K562 (cell line): Measurements from ENCODE around the gene STK16. TPM values are rescaled to one million over a fixed set of nuclear protein-coding genes. Genes with fewer than 3 reads are reported as not detected.

Experiments
- CREM ChIP-seq: IDR thresholded peaks from 2 replicates; pipeline ENCODE4 v1.6.1; 2014; ENCODE audit warnings: antibody characterized with exemption, low read depth
- CTBP1 ChIP-seq: fragments of 450-650 bp; IDR thresholded peaks from 2 replicates; pipeline ENCODE4 v1.6.1; 2016; ENCODE audit warnings: borderline replicate concordance
- ELF2 ChIP-seq: fragments of 250-450 bp; sonication (Bioruptor Pico); IDR thresholded peaks from 2 replicates; pipeline ENCODE4 v1.5.0; 2021; ENCODE audit warnings: mild to moderate bottlenecking
- FOSL1 ChIP-seq: fragments of 200-800 bp; sonication (Bioruptor generic); conservative IDR thresholded peaks from 2 replicates; pipeline ENCODE4 v1.6.1; 2016; ENCODE audit warnings: missing genetic modification characterization, missing compliant biosample characterization
- HEY1 ChIP-seq: fragments of 250-450 bp; sonication (Bioruptor Pico); IDR thresholded peaks from 2 replicates; pipeline ENCODE4 v1.5.0; 2020; ENCODE audit warnings: mild to moderate bottlenecking, moderate library complexity, borderline replicate concordance
- KDM2B ChIP-seq: fragments of 250-450 bp; sonication (Bioruptor Pico); IDR thresholded peaks from 2 replicates; pipeline ENCODE4 v1.8.0; 2021; ENCODE audit warnings: mild to moderate bottlenecking, moderate library complexity
- NCOA1 ChIP-seq: fragments of 450-650 bp; IDR thresholded peaks from 2 replicates; pipeline ENCODE4 v1.6.1; 2016; ENCODE audit warnings: low read depth
- NR2F6 ChIP-seq: fragments of 450-650 bp; formaldehyde crosslinking; IDR thresholded peaks from 2 replicates; pipeline ENCODE4 v1.4.0; 2020; ENCODE audit warnings: mild to moderate bottlenecking
- RAD21 ChIP-seq, 2 experiments: fragments of 250-450 bp in 1 of 2; fragments of 450-650 bp in 1 of 2; sonication (Bioruptor Pico) in 1 of 2; formaldehyde crosslinking in 1 of 2; IDR thresholded peaks in 1 of 2; conservative IDR thresholded peaks in 1 of 2; 2 replicates each; pipeline versions ENCODE4 v1.4.0 to v1.8.0; 2020 to 2022; ENCODE audit warnings: mild to moderate bottlenecking in 2 of 2, moderate library complexity in 1 of 2
- SIN3A ChIP-seq, 2 experiments: fragments of 150-350 bp in 1 of 2; IDR thresholded peaks; 2 replicates each; pipeline ENCODE4 v1.6.1; 2011 to 2016; ENCODE audit warnings: borderline replicate concordance in 2 of 2, low read depth in 2 of 2, low read length in 2 of 2, mild to moderate bottlenecking in 2 of 2, moderate library complexity in 2 of 2; ENCODE audit not compliant: control insufficient read depth in 1 of 2
- SRSF3 ChIP-seq: fragments of 200-400 bp; formaldehyde crosslinking; IDR thresholded peaks from 2 replicates; pipeline ENCODE4 v1.6.1; 2016; ENCODE audit warnings: mild to moderate bottlenecking, low read length, moderate library complexity; ENCODE audit not compliant: insufficient read depth
- STAG1 ChIP-seq: sonication (generic); formaldehyde crosslinking; IDR thresholded peaks from 2 replicates; pipeline ENCODE4 v1.5.0; 2020; ENCODE audit warnings: missing genetic modification reagents, borderline replicate concordance
- TEAD4 ChIP-seq, 2 experiments: sonication (generic) in 1 of 2; formaldehyde crosslinking in 1 of 2; IDR thresholded peaks; 2 replicates each; pipeline versions ENCODE4 v1.6.1 to v1.8.0; 2012 to 2022; ENCODE audit warnings: borderline replicate concordance in 1 of 2, inconsistent platforms in 1 of 2, low read length in 1 of 2, mild to moderate bottlenecking in 1 of 2, missing genetic modification reagents in 1 of 2
- ZBTB1 ChIP-seq: sonication (generic); formaldehyde crosslinking; IDR thresholded peaks from 2 replicates; pipeline ENCODE4 v1.8.1; 2023; ENCODE audit warnings: missing genetic modification reagents, low read depth, mild to moderate bottlenecking, borderline replicate concordance
- ZBTB7A ChIP-seq: IDR thresholded peaks from 2 replicates; pipeline ENCODE4 v1.6.1; 2011; ENCODE audit warnings: low read depth, mild to moderate bottlenecking, low read length, moderate library complexity, borderline replicate concordance; ENCODE audit not compliant: control insufficient read depth
- ZFX ChIP-seq: sonication (generic); formaldehyde crosslinking; IDR thresholded peaks from 2 replicates; pipeline ENCODE4 v1.8.0; 2022; ENCODE audit warnings: mild to moderate bottlenecking, missing genetic modification reagents, moderate library complexity
- ZNF644 ChIP-seq: fragments of 200-800 bp; sonication (Bioruptor generic); IDR thresholded peaks from 2 replicates; pipeline ENCODE4 v1.6.1; 2016; ENCODE audit warnings: low read depth, missing genetic modification characterization, missing compliant biosample characterization
- ZNF668 ChIP-seq: fragments of 250-450 bp; sonication (Bioruptor Pico); IDR thresholded peaks from 2 replicates; pipeline ENCODE4 v1.8.0; 2022; ENCODE audit warnings: mild to moderate bottlenecking, inconsistent platforms
- polyA plus RNA-seq, 8 experiments: library from polyadenylated mRNA; depleted of rRNA in 4 of 8; stranded (reverse) in 5 of 8; unstranded in 3 of 8; fragments of >200 nt; fragmentation: Nextera tagmentation in 2 of 8; fragmentation: Illumina TruSeq in 1 of 8; extraction: Ambion mirVana in 2 of 8; extraction: Trizol in 1 of 8; gene quantifications; 2 replicates each; pipeline versions ENCODE4 v1.2.1 to v1.2.3, GENCODE V29; 2011 to 2014; ENCODE audit warnings: inconsistent platforms in 1 of 8, missing spikeins in 1 of 8
- total RNA-seq, 7 experiments: library from RNA; depleted of rRNA in 6 of 7; stranded (reverse); fragments of >200 nt in 6 of 7; fragmentation: Illumina TruSeq in 2 of 7; extraction: Trizol in 2 of 7; gene quantifications; 2 replicates each; pipeline versions ENCODE4 v1.2.1 to v1.2.3, GENCODE V29; 2011 to 2021; ENCODE audit warnings: low replicate concordance in 1 of 7
- TF ChIP-seq, protein P1 (sequence below): fragments of 450-650 bp; IDR thresholded peaks from 2 replicates; pipeline ENCODE4 v1.6.1; 2017; ENCODE audit warnings: antibody characterized with exemption, mild to moderate bottlenecking
- TF ChIP-seq, protein P2 (sequence below): fragments of 450-650 bp; IDR thresholded peaks from 2 replicates; pipeline ENCODE4 v1.6.1; 2016

The STK16 gene
- total and polyA plus RNA-seq, 9 of the 15 experiments (the other 6 are each of a cell fraction or from before 2014, with no cell fraction given), result 5.4 to 36.2 (median 17.8) TPM

DNA sequence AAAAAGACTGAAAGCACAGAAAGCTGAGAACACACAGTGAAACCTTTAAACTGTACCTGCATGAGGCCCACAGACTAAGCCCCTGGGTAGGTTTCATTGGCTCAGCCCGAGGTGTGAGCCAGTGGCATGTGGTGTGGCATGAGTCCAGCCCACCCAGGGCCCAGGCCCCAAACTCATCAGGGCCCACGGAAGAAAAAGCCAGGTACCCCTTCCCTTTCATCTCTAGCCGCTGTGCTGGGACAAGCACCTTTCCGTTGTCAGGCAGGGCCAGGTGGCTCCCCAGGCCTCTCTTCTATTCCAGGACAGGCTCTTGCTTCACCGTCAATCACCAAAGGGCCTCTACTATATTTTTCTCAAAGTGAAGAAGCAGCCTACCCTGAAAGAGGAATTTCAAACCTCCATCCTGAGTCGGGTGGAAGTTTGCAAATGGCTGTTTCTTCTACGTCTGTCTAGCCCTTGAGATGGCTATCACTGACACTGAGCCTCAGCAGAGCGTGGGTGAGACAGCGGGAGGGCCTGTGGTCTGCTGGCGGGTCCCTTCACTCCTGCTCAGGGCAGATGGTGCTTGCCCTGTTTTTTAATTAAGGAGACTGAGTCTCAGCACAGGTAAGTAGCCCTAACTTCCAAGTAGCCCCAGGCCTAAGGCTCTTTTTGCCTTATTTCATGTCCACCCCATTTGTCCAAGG lies 42.4 kb downstream of the STK16 start (continued):
- TF ChIP-seq, protein P1, sequence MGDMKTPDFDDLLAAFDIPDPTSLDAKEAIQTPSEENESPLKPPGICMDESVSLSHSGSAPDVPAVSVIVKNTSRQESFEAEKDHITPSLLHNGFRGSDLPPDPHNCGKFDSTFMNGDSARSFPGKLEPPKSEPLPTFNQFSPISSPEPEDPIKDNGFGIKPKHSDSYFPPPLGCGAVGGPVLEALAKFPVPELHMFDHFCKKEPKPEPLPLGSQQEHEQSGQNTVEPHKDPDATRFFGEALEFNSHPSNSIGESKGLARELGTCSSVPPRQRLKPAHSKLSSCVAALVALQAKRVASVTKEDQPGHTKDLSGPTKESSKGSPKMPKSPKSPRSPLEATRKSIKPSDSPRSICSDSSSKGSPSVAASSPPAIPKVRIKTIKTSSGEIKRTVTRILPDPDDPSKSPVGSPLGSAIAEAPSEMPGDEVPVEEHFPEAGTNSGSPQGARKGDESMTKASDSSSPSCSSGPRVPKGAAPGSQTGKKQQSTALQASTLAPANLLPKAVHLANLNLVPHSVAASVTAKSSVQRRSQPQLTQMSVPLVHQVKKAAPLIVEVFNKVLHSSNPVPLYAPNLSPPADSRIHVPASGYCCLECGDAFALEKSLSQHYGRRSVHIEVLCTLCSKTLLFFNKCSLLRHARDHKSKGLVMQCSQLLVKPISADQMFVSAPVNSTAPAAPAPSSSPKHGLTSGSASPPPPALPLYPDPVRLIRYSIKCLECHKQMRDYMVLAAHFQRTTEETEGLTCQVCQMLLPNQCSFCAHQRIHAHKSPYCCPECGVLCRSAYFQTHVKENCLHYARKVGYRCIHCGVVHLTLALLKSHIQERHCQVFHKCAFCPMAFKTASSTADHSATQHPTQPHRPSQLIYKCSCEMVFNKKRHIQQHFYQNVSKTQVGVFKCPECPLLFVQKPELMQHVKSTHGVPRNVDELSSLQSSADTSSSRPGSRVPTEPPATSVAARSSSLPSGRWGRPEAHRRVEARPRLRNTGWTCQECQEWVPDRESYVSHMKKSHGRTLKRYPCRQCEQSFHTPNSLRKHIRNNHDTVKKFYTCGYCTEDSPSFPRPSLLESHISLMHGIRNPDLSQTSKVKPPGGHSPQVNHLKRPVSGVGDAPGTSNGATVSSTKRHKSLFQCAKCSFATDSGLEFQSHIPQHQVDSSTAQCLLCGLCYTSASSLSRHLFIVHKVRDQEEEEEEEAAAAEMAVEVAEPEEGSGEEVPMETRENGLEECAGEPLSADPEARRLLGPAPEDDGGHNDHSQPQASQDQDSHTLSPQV, result peak; percentile 80; the same call in 1 of the 2 replicates
- TF ChIP-seq ZNF644, result 0 out of 2 replicates have a peak, but pooled peaks have one; percentile 63
- no peak for TF ChIP-seq ZBTB1 (CRISPR knock-in tag)
- peak; percentile 52; the same call in 1 of the 2 replicates for TF ChIP-seq ZBTB7A
- no peak for TF ChIP-seq KDM2B (CRISPR knock-in tag)
- TF ChIP-seq TEAD4 (IDR thresholded peaks at IDR 0.05; ENCODE audit: low read length), result peak; percentile 46; the same call in 1 of the 2 replicates
- no peak for TF ChIP-seq TEAD4 (CRISPR knock-in tag; IDR thresholded peaks at IDR 0.05; ENCODE audit: borderline replicate concordance)
- TF ChIP-seq ZNF668 (CRISPR knock-in tag), result no peak
- TF ChIP-seq ELF2, result no peak
- peak; percentile 56 for TF ChIP-seq CREM
- TF ChIP-seq NR2F6, result no peak
- no peak for TF ChIP-seq STAG1 (CRISPR knock-in tag)
- TF ChIP-seq FOSL1 (tag), result no peak
- no peak for TF ChIP-seq RAD21 (CRISPR knock-in tag; conservative IDR thresholded peaks at IDR 0.05 in 1 of 2, IDR thresholded peaks at IDR 0.05 in 1 of 2)
- TF ChIP-seq ZFX (CRISPR knock-in tag), result peak; percentile 52
- TF ChIP-seq, protein P2, sequence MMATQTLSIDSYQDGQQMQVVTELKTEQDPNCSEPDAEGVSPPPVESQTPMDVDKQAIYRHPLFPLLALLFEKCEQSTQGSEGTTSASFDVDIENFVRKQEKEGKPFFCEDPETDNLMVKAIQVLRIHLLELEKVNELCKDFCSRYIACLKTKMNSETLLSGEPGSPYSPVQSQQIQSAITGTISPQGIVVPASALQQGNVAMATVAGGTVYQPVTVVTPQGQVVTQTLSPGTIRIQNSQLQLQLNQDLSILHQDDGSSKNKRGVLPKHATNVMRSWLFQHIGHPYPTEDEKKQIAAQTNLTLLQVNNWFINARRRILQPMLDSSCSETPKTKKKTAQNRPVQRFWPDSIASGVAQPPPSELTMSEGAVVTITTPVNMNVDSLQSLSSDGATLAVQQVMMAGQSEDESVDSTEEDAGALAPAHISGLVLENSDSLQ, result peak; percentile 33; the same call in 1 of the 2 replicates
- TF ChIP-seq NCOA1, result no peak
- TF ChIP-seq CTBP1, result no peak
- TF ChIP-seq HEY1 (CRISPR knock-in tag), result no peak
- no peak for TF ChIP-seq SRSF3
- no peak for TF ChIP-seq SIN3A (IDR thresholded peaks at IDR 0.05; ENCODE audit: borderline replicate concordance in 2 of 2, control insufficient read depth in 1 of 2, low read depth in 2 of 2, low read length in 2 of 2)
